ENCODE measurements around the gene ERC2. TPM values are rescaled to one million over a fixed set of nuclear protein-coding genes. Genes with fewer than 3 reads are reported as not detected.

Gene ERC2
- total and polyA plus RNA-seq, 2 donors (not counting 1 experiment from before 2014, with no cell fraction given), result 0.14 to 0.17 TPM

DNA sequence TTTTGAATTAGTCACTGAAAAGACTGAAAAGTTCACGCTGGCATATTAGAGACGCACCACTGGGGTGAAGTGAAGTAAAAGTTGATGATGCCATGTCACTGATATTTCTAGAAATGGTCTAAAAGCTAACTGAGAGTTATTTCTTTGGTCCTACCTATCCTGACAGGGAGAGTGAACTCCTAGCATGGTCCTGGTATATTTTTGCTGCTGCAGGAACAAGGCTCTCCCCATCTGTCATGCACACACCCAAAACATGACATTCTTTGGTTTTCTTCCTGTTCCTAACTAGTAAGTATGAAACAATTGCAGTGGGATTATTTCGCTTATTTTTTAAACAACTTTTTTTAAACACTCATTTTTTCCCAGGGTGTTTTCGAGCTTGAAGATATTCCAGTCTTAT lies 466.7 kb downstream of the ERC2 start:
- Histone ChIP-seq H3K9me3 (ENCODE audit: control insufficient read depth, insufficient read depth, low read depth, low read length) (no peaks in the 10 kb centered on the region), H3K9ac (ENCODE audit: insufficient read depth, low read length) (no peak overlapping the region), H2AFZ (ENCODE audit: low read length) (no peak overlapping the region), H3K27me3 (ENCODE audit: control insufficient read depth, insufficient read depth, low read length) (no peaks in the 10 kb centered on the region), H3K4me1 (ENCODE audit: control insufficient read depth, extremely low read depth, insufficient read depth, low read length) (no peaks in the 10 kb centered on the region), H4K20me1 (ENCODE audit: control insufficient read depth, extremely low read depth, insufficient read depth, low read length) (no peaks in the 10 kb centered on the region), H3K27ac (ENCODE audit: insufficient read depth, low read length) (no peak overlapping the region), H3K4me2 (ENCODE audit: extremely low read depth, insufficient read depth, low read length) (no peak overlapping the region), H3K79me2 (ENCODE audit: control insufficient read depth, insufficient read depth, low read length) (no peaks in the 10 kb centered on the region), H3K4me3 (replicated peaks in 1 of 4; ENCODE audit: control extremely low read depth in 1 of 4, insufficient read depth in 1 of 4, low read depth in 3 of 4, low read length in 4 of 4) (no peak overlapping the region), H3K36me3 (ENCODE audit: control insufficient read depth, insufficient read depth, low read length) (no peaks in the 10 kb centered on the region)
- peak in 1 of 2 donors; percentile 22 for DNase-seq (ENCODE audit: low read depth in 2 of 2)
- no peak for TF ChIP-seq EZH2 (IDR thresholded peaks at IDR 0.05; ENCODE audit: low read length, missing control alignments)
- TF ChIP-seq, protein P1, sequence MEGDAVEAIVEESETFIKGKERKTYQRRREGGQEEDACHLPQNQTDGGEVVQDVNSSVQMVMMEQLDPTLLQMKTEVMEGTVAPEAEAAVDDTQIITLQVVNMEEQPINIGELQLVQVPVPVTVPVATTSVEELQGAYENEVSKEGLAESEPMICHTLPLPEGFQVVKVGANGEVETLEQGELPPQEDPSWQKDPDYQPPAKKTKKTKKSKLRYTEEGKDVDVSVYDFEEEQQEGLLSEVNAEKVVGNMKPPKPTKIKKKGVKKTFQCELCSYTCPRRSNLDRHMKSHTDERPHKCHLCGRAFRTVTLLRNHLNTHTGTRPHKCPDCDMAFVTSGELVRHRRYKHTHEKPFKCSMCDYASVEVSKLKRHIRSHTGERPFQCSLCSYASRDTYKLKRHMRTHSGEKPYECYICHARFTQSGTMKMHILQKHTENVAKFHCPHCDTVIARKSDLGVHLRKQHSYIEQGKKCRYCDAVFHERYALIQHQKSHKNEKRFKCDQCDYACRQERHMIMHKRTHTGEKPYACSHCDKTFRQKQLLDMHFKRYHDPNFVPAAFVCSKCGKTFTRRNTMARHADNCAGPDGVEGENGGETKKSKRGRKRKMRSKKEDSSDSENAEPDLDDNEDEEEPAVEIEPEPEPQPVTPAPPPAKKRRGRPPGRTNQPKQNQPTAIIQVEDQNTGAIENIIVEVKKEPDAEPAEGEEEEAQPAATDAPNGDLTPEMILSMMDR (conservative IDR thresholded peaks at IDR 0.05 in 1 of 2, IDR thresholded peaks at IDR 0.05 in 1 of 2; ENCODE audit: low read depth in 1 of 2, low read length in 2 of 2), result no peak

GRCh38 chr3:55989366-55989765 lies 478.9 kb downstream of the ERC2 start:
- Histone ChIP-seq H3K4me2 (ENCODE audit: extremely low read depth, insufficient read depth, low read length) (no peak overlapping the region), H3K27ac (ENCODE audit: insufficient read depth, low read length) (no peak overlapping the region), H3K4me1 (ENCODE audit: control insufficient read depth, extremely low read depth, insufficient read depth, low read length) (no peaks in the 10 kb centered on the region), H3K79me2 (ENCODE audit: control insufficient read depth, insufficient read depth, low read length) (no peaks in the 10 kb centered on the region), H2AFZ (ENCODE audit: low read length) (no peak overlapping the region), H4K20me1 (ENCODE audit: control insufficient read depth, extremely low read depth, insufficient read depth, low read length) (no peaks in the 10 kb centered on the region), H3K9ac (ENCODE audit: insufficient read depth, low read length) (no peak overlapping the region), H3K9me3 (ENCODE audit: control insufficient read depth, insufficient read depth, low read depth, low read length) (no peaks in the 10 kb centered on the region), H3K36me3 (ENCODE audit: control insufficient read depth, insufficient read depth, low read length) (no peaks in the 10 kb centered on the region), H3K27me3 (ENCODE audit: control insufficient read depth, insufficient read depth, low read length) (no peaks in the 10 kb centered on the region), H3K4me3 (replicated peaks in 1 of 4; ENCODE audit: control extremely low read depth in 1 of 4, insufficient read depth in 1 of 4, low read depth in 3 of 4, low read length in 4 of 4) (no peak overlapping the region)
- TF ChIP-seq, protein P1 (conservative IDR thresholded peaks at IDR 0.05 in 1 of 2, IDR thresholded peaks at IDR 0.05 in 1 of 2; ENCODE audit: low read depth in 1 of 2, low read length in 2 of 2), result no peak
- no peak for TF ChIP-seq EZH2 (IDR thresholded peaks at IDR 0.05; ENCODE audit: low read length, missing control alignments)
- DNase-seq (ENCODE audit: low read depth in 2 of 2), result no peak

GRCh38 chr3:55988905-55989304 lies 479.4 kb downstream of the ERC2 start:
- no peak overlapping the region for H2AFZ ChIP-seq (ENCODE audit: low read length)
- TF ChIP-seq, protein P1 (conservative IDR thresholded peaks at IDR 0.05 in 1 of 2, IDR thresholded peaks at IDR 0.05 in 1 of 2; ENCODE audit: low read depth in 1 of 2, low read length in 2 of 2), result no peak
- no peak for TF ChIP-seq EZH2 (IDR thresholded peaks at IDR 0.05; ENCODE audit: low read length, missing control alignments)
- H3K27ac ChIP-seq (ENCODE audit: insufficient read depth, low read length), result no peak overlapping the region
- H3K4me2 ChIP-seq (ENCODE audit: extremely low read depth, insufficient read depth, low read length), result no peak overlapping the region
- no peaks in the 10 kb centered on the region for H3K4me1 ChIP-seq (ENCODE audit: control insufficient read depth, extremely low read depth, insufficient read depth, low read length)
- H3K9me3 ChIP-seq (ENCODE audit: control insufficient read depth, insufficient read depth, low read depth, low read length), result no peaks in the 10 kb centered on the region
- no peaks in the 10 kb centered on the region for H3K79me2 ChIP-seq (ENCODE audit: control insufficient read depth, insufficient read depth, low read length)
- H3K4me3 ChIP-seq (replicated peaks in 1 of 4; ENCODE audit: control extremely low read depth in 1 of 4, insufficient read depth in 1 of 4, low read depth in 3 of 4, low read length in 4 of 4), result no peak overlapping the region
- no peaks in the 10 kb centered on the region for H4K20me1 ChIP-seq (ENCODE audit: control insufficient read depth, extremely low read depth, insufficient read depth, low read length)
- no peaks in the 10 kb centered on the region for H3K36me3 ChIP-seq (ENCODE audit: control insufficient read depth, insufficient read depth, low read length)
- H3K9ac ChIP-seq (ENCODE audit: insufficient read depth, low read length), result no peak overlapping the region
- H3K27me3 ChIP-seq (ENCODE audit: control insufficient read depth, insufficient read depth, low read length), result no peaks in the 10 kb centered on the region
- no peak for DNase-seq (ENCODE audit: low read depth in 2 of 2)

Data from fibroblast of lung (primary cell).